ENCODE results near the gene CDK14.
A peak's percentile ranks its signal among the peaks of the same experiment; 100 is the strongest.

CDK14 gene

DNA sequence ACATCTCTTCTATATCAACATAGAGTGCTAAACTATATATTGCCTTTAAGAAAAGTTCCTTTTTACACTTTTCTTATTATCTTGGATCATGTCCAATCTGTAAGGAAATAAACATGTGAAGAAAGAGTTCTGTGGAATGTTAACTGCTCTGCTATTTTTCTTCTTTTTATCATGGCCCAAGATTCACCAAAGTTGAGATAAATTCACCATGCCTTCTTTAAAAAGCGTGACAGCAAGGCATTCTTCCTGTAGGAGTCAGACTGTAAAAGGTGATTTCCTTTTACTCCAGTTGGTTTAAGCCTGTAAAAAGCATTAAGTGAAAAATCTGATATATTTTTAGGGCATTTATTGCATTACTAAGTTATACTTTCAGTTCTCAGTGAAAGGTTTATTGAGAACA lies 502.4 kb downstream of the CDK14 start:
- DNase-seq (ENCODE audit: low spot score) = no peak

DNA sequence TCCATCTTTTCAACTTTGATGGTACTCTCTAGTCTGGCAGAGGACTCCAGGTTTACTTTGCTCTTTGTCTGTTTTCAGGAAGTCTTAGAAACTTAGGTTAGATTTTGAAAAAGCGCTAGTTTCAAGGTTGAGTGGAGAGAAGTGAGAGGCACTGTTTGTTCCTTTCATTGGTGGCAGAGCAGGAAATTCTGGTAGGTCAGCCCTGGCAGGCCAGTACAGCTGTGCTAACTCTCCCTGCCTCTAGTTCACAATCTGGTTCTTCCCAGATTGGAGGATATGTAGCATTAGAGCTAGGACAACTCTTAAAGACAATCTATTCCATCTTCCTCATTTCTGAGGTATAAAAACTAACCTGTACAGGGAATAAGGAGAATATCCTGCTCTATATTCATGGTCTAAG lies 507.2 kb downstream of the CDK14 start:
- no peak for DNase-seq (ENCODE audit: low spot score)

DNA sequence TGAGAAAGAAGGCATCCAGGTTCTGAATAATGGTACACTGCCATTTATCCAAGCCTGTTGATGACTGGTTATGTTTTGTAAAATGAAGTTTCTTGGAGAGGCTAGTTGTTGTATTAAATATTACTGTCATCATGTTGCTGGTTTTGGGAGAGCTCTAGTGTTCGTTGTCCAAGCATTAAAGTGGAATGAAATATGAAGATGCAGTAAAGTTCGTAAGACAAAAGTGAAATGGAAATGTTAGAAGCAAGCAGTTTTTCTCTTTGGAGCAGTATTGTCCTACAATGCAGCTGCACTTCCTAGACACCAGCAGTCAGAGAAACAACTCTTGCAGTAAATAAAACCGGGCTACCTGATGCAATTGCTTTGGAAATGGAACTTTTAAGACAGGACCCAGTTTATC lies 511.3 kb downstream of the CDK14 start:
- DNase-seq (ENCODE audit: low spot score) = no peak

GRCh38 chr7:91109200-91109599 lies 513.1 kb downstream of the CDK14 start:
- DNase-seq (ENCODE audit: low spot score) = no peak

GRCh38 chr7:91112902-91113341 lies 516.8 kb downstream of the CDK14 start:
- DNase-seq (ENCODE audit: low spot score) = no peak

DNA sequence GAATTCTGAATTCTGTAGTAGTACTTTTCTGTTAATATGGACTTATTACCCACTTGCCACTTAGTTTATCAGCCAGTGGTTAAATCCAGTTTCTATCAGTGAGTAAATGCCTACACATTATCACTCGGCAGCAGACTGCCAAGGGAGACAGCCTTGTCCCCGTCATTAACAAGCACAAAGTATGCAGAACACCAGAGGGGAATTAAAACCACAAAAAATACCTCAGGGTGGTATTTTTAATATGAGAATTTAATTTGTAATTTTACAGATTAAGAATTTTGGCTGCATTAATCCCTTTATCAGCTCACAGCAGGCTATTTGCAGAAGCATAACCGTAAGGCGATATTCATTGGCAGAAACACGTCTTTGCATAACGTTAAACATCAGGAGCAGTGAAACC lies 518.1 kb downstream of the CDK14 start:
- DNase-seq (ENCODE audit: low spot score) = peak; percentile 5

DNA sequence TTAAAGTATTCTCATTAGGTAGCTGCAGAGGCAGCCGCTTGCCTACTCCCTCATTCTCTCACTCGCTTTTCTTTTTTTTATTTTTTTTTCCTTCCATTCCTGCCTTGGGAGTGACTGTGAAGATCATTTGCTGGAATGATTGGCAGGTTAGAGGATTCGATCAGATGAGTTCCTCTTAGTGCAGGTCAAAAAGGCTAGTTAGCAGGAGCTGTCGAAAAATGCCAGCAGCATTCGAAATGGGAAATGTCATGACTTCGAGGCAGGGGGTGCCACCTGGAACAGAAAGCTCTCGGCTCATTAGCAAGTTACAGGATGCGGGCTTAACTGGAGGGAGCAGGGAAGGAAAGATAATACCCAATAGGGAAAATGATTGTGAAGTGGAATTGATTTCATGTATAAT lies 530.6 kb downstream of the CDK14 start:
- no peak for DNase-seq (ENCODE audit: low spot score)

- DNase-seq (ENCODE audit: low spot score) = no peak
Measured at GRCh38 chr7:91127325-91127724, 531.2 kb downstream of the CDK14 start.

GRCh38 chr7:91127959-91128358 lies 531.8 kb downstream of the CDK14 start:
- no peak for DNase-seq (ENCODE audit: low spot score)

- DNase-seq (ENCODE audit: low spot score) = no peak
Measured at GRCh38 chr7:91128683-91129348, 532.7 kb downstream of the CDK14 start.

- no peak for DNase-seq (ENCODE audit: low spot score)
Measured at GRCh38 chr7:91135300-91135699, 539.2 kb downstream of the CDK14 start.

DNA sequence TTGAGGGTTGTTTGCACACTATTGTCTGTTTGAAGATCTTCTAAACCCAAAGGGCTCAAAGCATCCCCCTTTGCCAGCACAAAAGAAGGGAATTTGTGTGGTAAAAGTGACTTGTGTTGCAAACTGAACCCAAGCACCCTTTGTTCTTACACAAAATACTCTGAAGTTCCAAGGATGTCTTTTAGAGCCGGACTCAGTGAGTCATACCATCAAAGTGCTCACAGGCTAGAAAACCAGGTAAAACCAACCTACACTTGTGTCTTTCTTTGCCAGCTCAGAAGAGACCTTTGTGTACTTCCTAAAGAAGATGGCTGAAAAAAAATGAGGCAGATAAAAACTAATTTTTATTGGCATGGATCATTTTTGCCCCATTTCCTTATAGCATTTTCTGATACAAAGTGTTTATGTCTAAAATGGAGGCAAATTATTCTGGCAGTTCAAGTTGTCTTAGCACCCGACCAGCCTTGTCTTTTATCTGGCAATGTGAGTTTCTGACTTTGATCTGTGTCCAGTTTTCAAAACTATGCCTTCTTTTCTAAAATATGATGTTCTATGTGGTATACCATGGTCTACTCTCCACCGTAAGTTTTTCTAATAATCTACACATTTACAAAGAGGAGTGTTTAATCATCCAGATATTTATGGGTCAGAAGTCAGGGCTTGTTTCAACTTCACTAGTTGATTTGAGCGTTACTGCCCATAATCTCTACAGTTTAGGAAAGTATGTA lies 539.7 kb downstream of the CDK14 start:
- DNase-seq (ENCODE audit: low spot score) = no peak

- no peak for DNase-seq (ENCODE audit: low spot score)
Measured at GRCh38 chr7:91137153-91137787, 541.1 kb downstream of the CDK14 start.

DNA sequence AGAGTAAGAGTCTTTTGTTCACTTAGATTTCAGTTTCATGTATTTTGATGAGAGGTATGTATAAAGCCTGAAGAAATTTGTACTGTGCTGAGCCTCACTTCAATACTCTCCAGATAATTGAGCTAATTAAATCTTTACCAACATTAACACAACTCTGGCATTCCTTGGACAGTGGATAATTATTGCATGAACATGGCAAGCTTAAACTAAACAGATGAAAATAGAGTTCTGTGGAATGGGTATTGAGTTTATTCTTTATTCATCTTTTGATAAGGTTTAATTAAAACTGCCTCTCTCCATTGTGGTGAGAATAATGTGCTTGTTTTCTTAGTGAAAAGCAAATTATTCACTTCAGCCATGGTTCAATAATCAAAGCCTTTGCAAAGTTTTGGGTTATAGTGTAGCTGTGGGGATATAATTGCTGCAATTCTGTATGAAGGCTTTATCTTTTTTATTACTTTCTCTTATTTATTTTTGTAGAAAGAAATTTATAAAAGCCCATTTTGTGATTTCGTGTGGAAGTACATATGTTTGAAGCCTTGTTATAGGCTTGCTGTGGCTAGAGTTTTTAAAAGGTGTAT lies 541.8 kb downstream of the CDK14 start:
- DNase-seq (ENCODE audit: low spot score) = no peak

DNA sequence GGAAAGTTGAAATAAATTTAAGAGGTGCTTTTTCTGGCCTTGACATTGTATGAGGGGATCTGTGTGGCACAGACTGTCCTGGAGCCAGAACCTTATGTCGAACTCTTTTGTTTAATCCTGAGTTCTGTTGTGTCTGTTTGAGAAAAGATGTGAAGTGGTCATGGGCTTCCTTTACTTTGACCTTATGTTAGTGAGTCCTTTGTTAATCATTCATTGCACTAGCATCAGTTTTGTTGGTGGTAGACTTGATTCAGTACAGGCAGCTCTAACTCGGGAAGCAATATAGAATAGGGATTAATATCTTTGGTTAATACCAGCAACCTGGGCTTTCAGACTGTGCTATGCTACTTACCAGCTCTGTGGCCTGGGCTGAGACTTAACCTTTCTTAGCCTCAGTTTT lies 544.2 kb downstream of the CDK14 start:
- DNase-seq (ENCODE audit: low spot score) = no peak

DNA sequence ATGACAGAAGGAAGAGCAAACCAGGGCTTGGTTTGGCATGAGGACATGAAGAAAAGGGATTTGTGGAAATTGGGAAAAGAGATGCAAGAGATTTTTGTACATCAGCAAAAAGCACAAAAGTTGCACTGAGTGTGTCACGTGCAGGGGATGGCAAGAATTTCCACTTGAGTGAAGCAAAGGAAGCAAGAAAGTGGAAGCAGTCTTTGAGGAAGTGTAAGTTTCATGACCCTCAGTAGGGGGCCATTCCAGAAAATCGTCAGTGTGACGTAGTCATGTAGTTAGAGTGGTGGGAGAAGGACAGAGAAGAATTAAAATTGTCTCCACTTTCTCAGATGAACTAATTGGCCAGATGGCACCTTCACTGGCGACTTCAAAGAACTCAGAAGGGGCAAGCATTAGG lies 544.9 kb downstream of the CDK14 start:
- no peak for DNase-seq (ENCODE audit: low spot score)

DNA sequence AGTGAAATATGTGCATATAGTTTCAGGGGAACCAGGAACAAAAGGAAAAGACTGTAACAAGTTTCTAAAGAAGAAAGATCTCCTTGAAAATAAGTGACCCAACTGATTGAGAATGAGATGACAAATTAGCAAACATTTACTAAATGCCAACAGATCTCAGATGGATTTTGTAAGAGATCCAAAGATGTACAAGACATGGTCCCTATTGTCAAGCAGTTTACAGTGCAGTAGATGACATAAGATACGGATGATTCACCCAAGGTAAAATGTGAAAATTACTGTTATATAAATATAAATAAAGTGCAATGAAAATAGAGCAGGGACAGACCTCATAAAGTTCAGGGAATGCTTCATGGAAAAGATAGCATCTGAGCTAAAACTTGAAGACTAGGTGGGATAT lies 546.6 kb downstream of the CDK14 start:
- no peak for DNase-seq (ENCODE audit: low spot score)

GRCh38 chr7:91149341-91150246 lies 553.5 kb downstream of the CDK14 start:
- DNase-seq (ENCODE audit: low spot score) = no peak

- no peak for DNase-seq (ENCODE audit: low spot score)
Measured at GRCh38 chr7:91151916-91152315, 555.8 kb downstream of the CDK14 start.

- DNase-seq (ENCODE audit: low spot score) = no peak
Measured at GRCh38 chr7:91156316-91157185, 560.4 kb downstream of the CDK14 start.
